Endothelial cell of umbilical vein (primary cell): ENCODE data around the gene NEURL2. TPM values are rescaled to one million over a fixed set of nuclear protein-coding genes. Genes with fewer than 3 reads are reported as not detected.
"Not testable (repeated sequence)": the region's sequence is repeated elsewhere in the genome, so short reads cannot be mapped to it uniquely, and the experiment has no call there.

Experiments used
- BruUV-seq: library from RNA; stranded (reverse); fragments of 400-500 nt; replicated peaks from 2 replicates; lab custom pipeline; 2021; lab: Mats Ljungman, UMichigan
- CTCF ChIA-PET: fragments of 300-600, 350-600 bp; sonication (Branson Sonifier 250); formaldehyde crosslinking; loops from one replicate; lab custom pipeline; 2021; ENCODE audit warnings: antibody characterized with exemption, inconsistent platforms; lab: Charles Lee
- POLR2A ChIA-PET: fragments of 300-600, 350-600 bp; sonication (Branson Sonifier 250); formaldehyde crosslinking; loops from one replicate; lab custom pipeline; 2021; ENCODE audit warnings: antibody characterized with exemption, inconsistent platforms; lab: Charles Lee
- DNase-seq: peaks from one replicate; pipeline ENCODE4 v3.0.0-alpha.2; 2011; ENCODE audit warnings: low read depth, low spot score
- FAIRE-seq: peaks from 2 replicates; lab custom pipeline; 2011; peaks lifted over from hg19 to GRCh38; lab: Jason Lieb, UNC
- H2AFZ ChIP-seq: 2 replicates; pipeline ENCODE4 v1.6.0; 2012; ENCODE audit warnings: low read depth, low read length, control low read depth, inconsistent platforms
- H3K27ac ChIP-seq: 2 replicates; pipeline ENCODE4 v1.5.1; 2011; ENCODE audit warnings: low read depth, mild to moderate bottlenecking, control low read depth, low read length, moderate library complexity; ENCODE audit not compliant: insufficient read depth
- H3K27me3 ChIP-seq, 2 experiments: 2 replicates each; pipeline versions ENCODE4 v1.6.0 to v1.6.1; 2011; ENCODE audit warnings: low read length in 2 of 2, mixed read lengths in 1 of 2; ENCODE audit not compliant: control insufficient read depth in 2 of 2, insufficient read depth in 2 of 2
- H3K36me3 ChIP-seq, 2 experiments: 2 replicates in 1 of 2; 3 replicates in 1 of 2; pipeline ENCODE4 v1.5.1; 2011; ENCODE audit warnings: low read length in 2 of 2, mild to moderate bottlenecking in 1 of 2, moderate library complexity in 1 of 2; ENCODE audit not compliant: control insufficient read depth in 2 of 2, insufficient read depth in 2 of 2; ENCODE audit errors: extremely low read depth in 1 of 2
- H3K4me1 ChIP-seq: 3 replicates; pipeline ENCODE4 v1.5.1; 2011; ENCODE audit warnings: mild to moderate bottlenecking, low read length; ENCODE audit not compliant: control insufficient read depth, insufficient read depth; ENCODE audit errors: extremely low read depth
- H3K4me2 ChIP-seq: 2 replicates; pipeline ENCODE4 v1.6.1; 2011; ENCODE audit warnings: low read length, control low read depth, mixed read lengths; ENCODE audit not compliant: insufficient read depth
- H3K4me3 ChIP-seq, 3 experiments: fragments of 200-600 bp in 1 of 3; sonication (generic), shearing (Covaris generic) in 1 of 3; replicated peaks in 1 of 3; 2 replicates each; pipeline ENCODE4 v1.5.1; 2011 to 2016; ENCODE audit warnings: control low read depth in 3 of 3, low read length in 3 of 3, mild to moderate bottlenecking in 2 of 3, inconsistent platforms in 1 of 3, low read depth in 1 of 3, moderate library complexity in 1 of 3; ENCODE audit not compliant: insufficient read depth in 1 of 3
- H3K79me2 ChIP-seq: 2 replicates; pipeline ENCODE4 v1.6.0; 2012; ENCODE audit warnings: low read length, inconsistent platforms; ENCODE audit not compliant: control insufficient read depth, insufficient read depth
- H3K9ac ChIP-seq: replicated peaks from 2 replicates; pipeline ENCODE3; 2011; ENCODE audit warnings: low read length, control low read depth; ENCODE audit not compliant: insufficient read depth; ENCODE audit errors: extremely low read depth
- H3K9me1 ChIP-seq: replicated peaks from 3 replicates; pipeline ENCODE4 v1.6.0; 2011; ENCODE audit warnings: mild to moderate bottlenecking, low read length; ENCODE audit not compliant: control insufficient read depth, insufficient read depth; ENCODE audit errors: extremely low read depth
- H3K9me3 ChIP-seq: replicated peaks from 2 replicates; pipeline ENCODE4 v1.5.1; 2012; ENCODE audit warnings: low read length, inconsistent platforms; ENCODE audit not compliant: control insufficient read depth, insufficient read depth
- H4K20me1 ChIP-seq: replicated peaks from 2 replicates; pipeline ENCODE3; 2011; ENCODE audit warnings: mild to moderate bottlenecking, low read length; ENCODE audit not compliant: control insufficient read depth, insufficient read depth; ENCODE audit errors: extremely low read depth
- EZH2 ChIP-seq: IDR thresholded peaks from 2 replicates; pipeline ENCODE4 v1.6.1; 2012; ENCODE audit warnings: borderline replicate concordance, low read depth, mild to moderate bottlenecking, moderate library complexity, low read length, inconsistent platforms; ENCODE audit not compliant: severe bottlenecking
- FOS ChIP-seq: IDR thresholded peaks from 2 replicates; pipeline ENCODE4 v1.6.1; 2011; ENCODE audit warnings: mild to moderate bottlenecking, low read length, moderate library complexity, borderline replicate concordance; ENCODE audit not compliant: insufficient read depth
- GATA2 ChIP-seq: IDR thresholded peaks from 2 replicates; pipeline ENCODE4 v1.7.0; 2011; ENCODE audit warnings: low read depth, mild to moderate bottlenecking, moderate library complexity, mixed read lengths, low read length; ENCODE audit not compliant: insufficient read length, insufficient read depth
- JUN ChIP-seq: IDR thresholded peaks from 2 replicates; pipeline ENCODE4 v1.6.1; 2011; ENCODE audit warnings: borderline replicate concordance, low read depth; ENCODE audit not compliant: insufficient read length, insufficient read depth
- MYC ChIP-seq: IDR thresholded peaks from one replicate; pipeline ENCODE4 v1.6.1; 2011; ENCODE audit warnings: mild to moderate bottlenecking, low read depth, low read length
- POLR2A ChIP-seq: IDR thresholded peaks from 2 replicates; pipeline ENCODE4 v1.6.1; 2012; ENCODE audit warnings: low read depth, mild to moderate bottlenecking, control low read depth, low read length
- POLR2AphosphoS5 ChIP-seq: IDR thresholded peaks from 2 replicates; pipeline ENCODE4 v1.6.1; 2012; ENCODE audit warnings: low read depth, mild to moderate bottlenecking, control low read depth, low read length, moderate library complexity; ENCODE audit not compliant: insufficient read depth
- dilution Hi-C: fragments of 300-500 bp; cut with MboI; formaldehyde crosslinking; loops from one replicate; pipeline ENCODE4 v1.15.0; 2019; ENCODE audit warnings: low sequenced_read_pairs; ENCODE audit not compliant: extremely low pct_ligation_motif_present
- intact Hi-C: fragments of 100-400 bp; cut with micrococcal nuclease; formaldehyde crosslinking; loops from one replicate; pipeline ENCODE4 v1.10.0; 2022
- polyA plus RNA-seq, 4 experiments: library from polyadenylated mRNA; depleted of rRNA in 3 of 4; stranded (reverse) in 3 of 4; unstranded in 1 of 4; fragments of >200 nt; gene quantifications; 2 replicates each; pipeline versions ENCODE4 v1.2.1 to v1.2.3, GENCODE V29; 2011 to 2012; ENCODE audit warnings: missing spikeins in 1 of 4
- total RNA-seq: library from RNA; stranded (reverse); gene quantifications from 2 replicates; pipeline ENCODE4 v1.2.3, GENCODE V29; 2021
- TF ChIP-seq, protein P1 (sequence below), 2 donors: IDR thresholded peaks; 1 replicate in 1 of 2; 2 replicates in 1 of 2; pipeline ENCODE4 v1.5.1; 2011; ENCODE audit warnings: low read length in 2 of 2, mild to moderate bottlenecking in 2 of 2, moderate library complexity in 2 of 2, control low read depth in 1 of 2, inconsistent platforms in 1 of 2, low read depth in 1 of 2; ENCODE audit not compliant: insufficient read depth in 1 of 2; ENCODE audit errors: extremely low read depth in 1 of 2
- TF ChIP-seq, protein P2 (sequence below): IDR thresholded peaks from 2 replicates; pipeline ENCODE4 v1.6.1; 2011; ENCODE audit not compliant: insufficient read depth, insufficient read length

The NEURL2 gene
- total and polyA plus RNA-seq, 2 donors (not counting 3 experiments of a cell fraction or from before 2014, with no cell fraction given) = 2.8 to 5.4 TPM

DNA sequence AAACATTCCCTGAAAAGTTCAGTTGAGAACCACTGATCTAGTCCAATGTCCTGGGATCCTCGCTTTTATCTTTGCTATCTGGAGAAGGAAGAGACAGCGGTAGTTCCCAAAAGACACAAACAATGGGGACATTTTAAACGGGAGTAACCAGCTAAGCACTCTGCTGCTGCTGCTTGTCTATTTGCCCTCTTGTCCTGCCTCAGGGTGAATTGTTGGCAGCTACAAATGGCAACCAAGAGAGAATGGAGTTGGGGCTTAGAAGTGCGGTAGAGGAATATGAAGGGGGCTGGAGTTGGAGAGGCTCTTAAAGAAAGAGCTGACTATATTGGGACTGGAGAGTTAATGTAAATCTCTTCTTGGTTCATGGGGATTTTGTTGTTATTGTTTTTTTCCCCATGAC, 16.4 kb downstream of the NEURL2 start:
- no peaks in the 10 kb centered on the region for H3K79me2 ChIP-seq
- H3K27ac ChIP-seq = no peak overlapping the region
- POLR2A ChIA-PET = no interaction called here
- no peaks in the 10 kb centered on the region for H3K9me3 ChIP-seq
- peaks cover 0 to 13% of the 10 kb centered on the region in 2 experiments for H3K36me3 ChIP-seq
- no peak overlapping the region for H3K4me3 ChIP-seq
- CTCF ChIA-PET = interaction anchor here (1.2 to 1.9 kb wide), 2 partner anchors 10 to 41 kb away, joined by 5 to 6 read pairs; partner anchors contain the start of gene SNX21
- H3K9ac ChIP-seq = no peak overlapping the region
- no peak for DNase-seq
- H3K27me3 ChIP-seq = no peaks in the 10 kb centered on the region
- BruUV-seq = no TSS peak
- no peak overlapping the region for H3K4me2 ChIP-seq
- H3K9me1 ChIP-seq = no peaks in the 10 kb centered on the region
- FAIRE-seq = no peak
- H2AFZ ChIP-seq = no peak overlapping the region
- H4K20me1 ChIP-seq = no peaks in the 10 kb centered on the region
- dilution Hi-C loops (no loop called here), intact Hi-C loops (no loop called here)
- TF ChIP-seq FOS = no peak
- no peak for TF ChIP-seq GATA2
- no peak for TF ChIP-seq EZH2
- TF ChIP-seq, protein P1, sequence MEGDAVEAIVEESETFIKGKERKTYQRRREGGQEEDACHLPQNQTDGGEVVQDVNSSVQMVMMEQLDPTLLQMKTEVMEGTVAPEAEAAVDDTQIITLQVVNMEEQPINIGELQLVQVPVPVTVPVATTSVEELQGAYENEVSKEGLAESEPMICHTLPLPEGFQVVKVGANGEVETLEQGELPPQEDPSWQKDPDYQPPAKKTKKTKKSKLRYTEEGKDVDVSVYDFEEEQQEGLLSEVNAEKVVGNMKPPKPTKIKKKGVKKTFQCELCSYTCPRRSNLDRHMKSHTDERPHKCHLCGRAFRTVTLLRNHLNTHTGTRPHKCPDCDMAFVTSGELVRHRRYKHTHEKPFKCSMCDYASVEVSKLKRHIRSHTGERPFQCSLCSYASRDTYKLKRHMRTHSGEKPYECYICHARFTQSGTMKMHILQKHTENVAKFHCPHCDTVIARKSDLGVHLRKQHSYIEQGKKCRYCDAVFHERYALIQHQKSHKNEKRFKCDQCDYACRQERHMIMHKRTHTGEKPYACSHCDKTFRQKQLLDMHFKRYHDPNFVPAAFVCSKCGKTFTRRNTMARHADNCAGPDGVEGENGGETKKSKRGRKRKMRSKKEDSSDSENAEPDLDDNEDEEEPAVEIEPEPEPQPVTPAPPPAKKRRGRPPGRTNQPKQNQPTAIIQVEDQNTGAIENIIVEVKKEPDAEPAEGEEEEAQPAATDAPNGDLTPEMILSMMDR (IDR thresholded peaks at IDR 0.05; ENCODE audit: extremely low read depth in 1 of 2, insufficient read depth in 1 of 2, low read depth in 1 of 2, low read length in 2 of 2) = no peak
- TF ChIP-seq, protein P2, sequence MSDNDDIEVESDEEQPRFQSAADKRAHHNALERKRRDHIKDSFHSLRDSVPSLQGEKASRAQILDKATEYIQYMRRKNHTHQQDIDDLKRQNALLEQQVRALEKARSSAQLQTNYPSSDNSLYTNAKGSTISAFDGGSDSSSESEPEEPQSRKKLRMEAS = no peak
- TF ChIP-seq POLR2AphosphoS5 = no peak
- no peak for TF ChIP-seq POLR2A
- no peak for TF ChIP-seq JUN
- TF ChIP-seq MYC = no peak
- no peaks in the 10 kb centered on the region for H3K4me1 ChIP-seq

DNA sequence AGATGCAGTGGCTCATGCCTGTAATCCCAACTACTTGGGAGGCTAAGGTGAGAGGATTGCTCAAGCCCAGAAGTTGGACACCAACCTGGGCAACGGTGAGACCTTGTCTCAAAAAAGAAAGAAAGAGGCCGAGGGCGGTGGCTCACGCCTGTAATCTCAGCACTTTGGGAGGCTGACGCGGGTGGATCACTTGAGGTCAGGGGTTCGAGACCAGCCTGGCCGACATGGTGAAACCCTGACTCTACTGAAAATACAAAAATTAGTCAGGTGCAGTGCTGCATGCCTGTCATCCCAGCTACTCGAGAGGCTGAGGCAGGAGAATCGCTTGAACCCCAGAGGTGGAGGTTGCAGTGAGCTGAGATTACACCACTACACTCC, 16.9 kb downstream of the NEURL2 start:
- H3K9me3 ChIP-seq, intact Hi-C loops, POLR2A ChIA-PET, H3K27me3 ChIP-seq, H4K20me1 ChIP-seq, BruUV-seq, H3K4me1 ChIP-seq, FAIRE-seq, dilution Hi-C loops, H3K27ac ChIP-seq, H3K9me1 ChIP-seq, H3K4me3 ChIP-seq, H3K79me2 ChIP-seq, H2AFZ ChIP-seq, H3K9ac ChIP-seq, H3K4me2 ChIP-seq, DNase-seq: not testable (repeated sequence)
- H3K36me3 ChIP-seq = peaks cover 0 to 13% of the 10 kb centered on the region in 2 experiments
- CTCF ChIA-PET = interaction anchor here (1.2 to 1.9 kb wide), 2 partner anchors 11 to 40 kb away, joined by 5 to 6 read pairs; partner anchors contain the start of gene SNX21
